PC-3 (cell line): ENCODE data around the gene SGSH. TPM values are rescaled to one million over a fixed set of nuclear protein-coding genes. Genes with fewer than 3 reads are reported as not detected.

ENCODE experiments used
- ATAC-seq: fragments of 200-7000 bp; cut with Tn5 transposase; 2 replicates; pipeline ENCODE4 v1.9.1; 2020; ENCODE audit warnings: mild to moderate bottlenecking, moderate library complexity
- BruUV-seq: library from RNA; stranded (reverse); fragments of 400-500 nt; replicated peaks from 2 replicates; lab custom pipeline; 2021; lab: Mats Ljungman, UMichigan
- CTCF ChIA-PET: fragments of 300-600 bp; sonication (Branson Sonifier 250); formaldehyde crosslinking; loops from one replicate; lab custom pipeline; 2022; ENCODE audit warnings: antibody characterized with exemption; lab: Charles Lee
- POLR2A ChIA-PET: fragments of 300-600 bp; sonication (Branson Sonifier 250); formaldehyde crosslinking; loops from one replicate; lab custom pipeline; 2022; ENCODE audit warnings: antibody characterized with exemption; ENCODE audit not compliant: unreplicated experiment; lab: Charles Lee
- DNase-seq: peaks from one replicate; pipeline ENCODE4 v3.0.0-alpha.2; 2015
- H2AFZ ChIP-seq: fragments of 300-600 bp; sonication (generic); 2 replicates; pipeline ENCODE4 v1.6.0; 2016; ENCODE audit warnings: antibody characterized with exemption, low read length
- H3F3A ChIP-seq: fragments of 300-600 bp; sonication (generic); one replicate; pipeline ENCODE4 v1.6.0; 2017; ENCODE audit warnings: antibody characterized with exemption, low read length, control low read depth, mild to moderate bottlenecking; ENCODE audit not compliant: unreplicated experiment
- H3K27ac ChIP-seq: fragments of 300-600 bp; sonication (generic); 2 replicates; pipeline ENCODE4 v1.5.1; 2016; ENCODE audit warnings: mild to moderate bottlenecking, low read length
- H3K27me3 ChIP-seq: fragments of 300-600 bp; sonication (generic); 2 replicates; pipeline ENCODE4 v1.6.1; 2016; ENCODE audit warnings: low read length, mixed read lengths
- H3K36me3 ChIP-seq: fragments of 300-600 bp; sonication (generic); 2 replicates; pipeline ENCODE4 v1.6.1; 2016; ENCODE audit warnings: low read depth, mixed run types, low read length, mixed read lengths
- H3K4me1 ChIP-seq: fragments of 300-600 bp; sonication (generic); 2 replicates; pipeline ENCODE4 v1.5.1; 2016; ENCODE audit warnings: low read length; ENCODE audit not compliant: insufficient read depth
- H3K4me2 ChIP-seq: fragments of 300-600 bp; sonication (generic); 2 replicates; pipeline ENCODE4 v1.6.0; 2016; ENCODE audit warnings: low read length
- H3K4me3 ChIP-seq: fragments of 300-600 bp; sonication (generic); 2 replicates; pipeline ENCODE4 v1.5.1; 2016; ENCODE audit warnings: mild to moderate bottlenecking, low read length, mixed read lengths
- H3K79me2 ChIP-seq: fragments of 300-600 bp; sonication (generic); 2 replicates; pipeline ENCODE4 v1.6.1; 2017; ENCODE audit warnings: low read length, mixed read lengths
- H3K9ac ChIP-seq: fragments of 300-600 bp; sonication (generic); 2 replicates; pipeline ENCODE4 v1.6.0; 2016; ENCODE audit warnings: mild to moderate bottlenecking, low read length
- H3K9me2 ChIP-seq: fragments of 300-600 bp; sonication (generic); replicated peaks from 2 replicates; pipeline ENCODE4 v1.6.1; 2016; ENCODE audit warnings: mixed run types, low read length, mixed read lengths
- H3K9me3 ChIP-seq: fragments of 300-600 bp; sonication (generic); 2 replicates; pipeline ENCODE4 v1.6.1; 2016; ENCODE audit warnings: low read length, mixed read lengths
- H4K20me1 ChIP-seq: fragments of 300-600 bp; sonication (generic); 2 replicates; pipeline ENCODE4 v1.6.1; 2016; ENCODE audit warnings: low read length, mixed read lengths
- CTCF ChIP-seq: fragments of 300-600 bp; sonication (generic); conservative IDR thresholded peaks from 2 replicates; pipeline ENCODE4 v1.5.1; 2017; ENCODE audit warnings: antibody characterized with exemption, low read depth, mild to moderate bottlenecking, low read length
- EZH2 ChIP-seq: fragments of 300-600 bp; sonication (generic); IDR thresholded peaks from one replicate; pipeline ENCODE4 v1.6.1; 2017; ENCODE audit warnings: antibody characterized with exemption, mild to moderate bottlenecking, low read length; ENCODE audit not compliant: unreplicated experiment
- EZH2phosphoT487 ChIP-seq: fragments of 300-600 bp; sonication (generic); IDR thresholded peaks from 2 replicates; pipeline ENCODE4 v1.6.1; 2018; ENCODE audit warnings: mild to moderate bottlenecking, antibody characterized with exemption, low read length, borderline replicate concordance
- intact Hi-C: fragments of 100-400 bp; cut with micrococcal nuclease; formaldehyde crosslinking; loops from 2 replicates; pipeline ENCODE4 v1.9.0; 2023
- total RNA-seq: library from RNA; depleted of rRNA; stranded (reverse); fragments of >200 nt; gene quantifications from 2 replicates; pipeline ENCODE4 v1.2.3, GENCODE V29; 2014

SGSH gene
- total RNA-seq, 1 experiment from 2014 or later = 16.6 TPM

- BruUV-seq = no TSS peak
- no peaks in the 10 kb centered on the region for H3K9me2 ChIP-seq
- no peaks in the 10 kb centered on the region for H3K9me3 ChIP-seq
- no peak overlapping the region for H3K27ac ChIP-seq
- peaks cover 27% of the 10 kb centered on the region for H3K79me2 ChIP-seq
- no peaks in the 10 kb centered on the region for H3F3A ChIP-seq
- intact Hi-C loops = no loop called here
- ChIA-PET POLR2A (no interaction called here), CTCF (no interaction called here)
- peaks cover 24% of the 10 kb centered on the region for H3K36me3 ChIP-seq
- no peak overlapping the region for H2AFZ ChIP-seq
- peaks cover 12% of the 10 kb centered on the region for H3K4me1 ChIP-seq
- ATAC-seq = no peak
- H3K27me3 ChIP-seq = no peaks in the 10 kb centered on the region
- DNase-seq = no peak
- H3K9ac ChIP-seq = no peak overlapping the region
- TF ChIP-seq CTCF (no peak), EZH2phosphoT487 (no peak), EZH2 (no peak)
- H4K20me1 ChIP-seq = peaks cover 5% of the 10 kb centered on the region; the same call in 1 of the 2 replicates
- no peak overlapping the region for H3K4me2 ChIP-seq
- H3K4me3 ChIP-seq = no peak overlapping the region
Measured at GRCh38 chr17:80214878-80215210, 5.3 kb downstream of the SGSH start.

- peaks cover 5% of the 10 kb centered on the region; the same call in 1 of the 2 replicates for H4K20me1 ChIP-seq
- no peak for ATAC-seq
- H3K9me3 ChIP-seq = no peaks in the 10 kb centered on the region
- BruUV-seq = no TSS peak
- no peak overlapping the region for H3K27ac ChIP-seq
- no peak overlapping the region for H3K4me2 ChIP-seq
- no peak for DNase-seq
- TF ChIP-seq EZH2 = no peak
- no peak for TF ChIP-seq EZH2phosphoT487
- TF ChIP-seq CTCF = no peak
- no peak overlapping the region for H3K9ac ChIP-seq
- no peak overlapping the region for H3K4me3 ChIP-seq
- CTCF ChIA-PET = no interaction called here
- H2AFZ ChIP-seq = no peak overlapping the region
- H3K27me3 ChIP-seq = no peaks in the 10 kb centered on the region
- H3K9me2 ChIP-seq = no peaks in the 10 kb centered on the region
- intact Hi-C loops = no loop called here
- no peaks in the 10 kb centered on the region for H3F3A ChIP-seq
- peaks cover 6% of the 10 kb centered on the region for H3K4me1 ChIP-seq
- peaks cover 24% of the 10 kb centered on the region for H3K36me3 ChIP-seq
- H3K79me2 ChIP-seq = peaks cover 21% of the 10 kb centered on the region
- POLR2A ChIA-PET = no interaction called here
Measured at GRCh38 chr17:80214012-80214877, 5.9 kb downstream of the SGSH start.

GRCh38 chr17:80213643-80213975 lies 6.5 kb downstream of the SGSH start:
- CTCF ChIA-PET = no interaction called here

More at GRCh38 chr17:80213643-80213975, 6.5 kb downstream of the SGSH start:
- no peaks in the 10 kb centered on the region for H3K9me3 ChIP-seq
- no peak for TF ChIP-seq CTCF
- TF ChIP-seq EZH2 = no peak
- no peak for TF ChIP-seq EZH2phosphoT487
- ATAC-seq (no peak), DNase-seq (no peak)
- H3K27ac ChIP-seq = no peak overlapping the region
- no peak overlapping the region for H2AFZ ChIP-seq
- POLR2A ChIA-PET = no interaction called here
- BruUV-seq = no TSS peak
- H3K9ac ChIP-seq = no peak overlapping the region
- peaks cover 5% of the 10 kb centered on the region; the same call in 1 of the 2 replicates for H4K20me1 ChIP-seq
- H3K9me2 ChIP-seq = no peaks in the 10 kb centered on the region
- no peaks in the 10 kb centered on the region for H3K4me1 ChIP-seq
- H3K79me2 ChIP-seq = peaks cover 15% of the 10 kb centered on the region
- intact Hi-C loops = no loop called here
- no peak overlapping the region for H3K4me2 ChIP-seq
- peaks cover 24% of the 10 kb centered on the region for H3K36me3 ChIP-seq
- no peaks in the 10 kb centered on the region for H3K27me3 ChIP-seq
- H3F3A ChIP-seq = no peaks in the 10 kb centered on the region
- no peak overlapping the region for H3K4me3 ChIP-seq
